IMR-90 (cell line): ENCODE results near the gene DDX10. TPM values are rescaled to one million over a fixed set of nuclear protein-coding genes. Genes with fewer than 3 reads are reported as not detected.

Source experiments
- ATAC-seq: fragments of 200-7000 bp; cut with Tn5 transposase; 2 replicates; pipeline ENCODE4 v1.9.1; 2020; ENCODE audit warnings: low read depth, mild to moderate bottlenecking, moderate library complexity
- BruUV-seq: library from RNA; stranded (reverse); fragments of 400-500 nt; replicated peaks from 2 replicates; lab custom pipeline; 2021; lab: Mats Ljungman, UMichigan
- CTCF ChIA-PET: fragments of 300-600 bp; formaldehyde crosslinking; extraction: SDS; loops from one replicate; lab custom pipeline; 2021; ENCODE audit warnings: antibody characterized with exemption; lab: Yijun Ruan, JAX
- POLR2A ChIA-PET: fragments of 300-600 bp; sonication (Branson Sonifier 250); formaldehyde crosslinking; loops from one replicate; lab custom pipeline; 2022; ENCODE audit warnings: antibody characterized with exemption; ENCODE audit not compliant: unreplicated experiment; lab: Charles Lee
- DNase-seq: peaks from one replicate; pipeline ENCODE4 v3.0.0; 2013
- H2AFZ ChIP-seq: replicated peaks from 2 replicates; pipeline ENCODE3; 2013; ENCODE audit warnings: low read length, mild to moderate bottlenecking; ENCODE audit not compliant: poor library complexity
- H2AK5ac ChIP-seq: 2 replicates; pipeline ENCODE4 v1.6.1; 2013; ENCODE audit warnings: low read depth, low read length, inconsistent platforms
- H2AK9ac ChIP-seq: replicated peaks from 2 replicates; pipeline ENCODE3; 2013; ENCODE audit warnings: mild to moderate bottlenecking, low read depth, low read length, moderate library complexity; ENCODE audit not compliant: poor library complexity
- H2BK120ac ChIP-seq: 2 replicates; pipeline ENCODE4 v1.6.1; 2013; ENCODE audit warnings: low read depth, low read length, inconsistent platforms
- H2BK15ac ChIP-seq: 3 replicates; pipeline ENCODE4 v1.6.1; 2013; ENCODE audit warnings: low read depth, low read length, inconsistent platforms
- H2BK20ac ChIP-seq: 2 replicates; pipeline ENCODE4 v1.6.1; 2013; ENCODE audit warnings: low read depth, mild to moderate bottlenecking, inconsistent platforms, low read length, moderate library complexity
- H2BK5ac ChIP-seq: 2 replicates; pipeline ENCODE4 v1.6.1; 2013; ENCODE audit warnings: mild to moderate bottlenecking, low read depth, low read length, inconsistent platforms; ENCODE audit not compliant: poor library complexity, severe bottlenecking
- H3K14ac ChIP-seq: replicated peaks from 2 replicates; pipeline ENCODE4 v1.6.1; 2013; ENCODE audit warnings: low read depth, low read length, inconsistent platforms
- H3K18ac ChIP-seq: 2 replicates; pipeline ENCODE4 v1.6.1; 2013; ENCODE audit warnings: low read depth, low read length, control low read depth
- H3K23ac ChIP-seq: 2 replicates; pipeline ENCODE4 v1.6.1; 2013; ENCODE audit warnings: low read depth, low read length, inconsistent platforms
- H3K27ac ChIP-seq: 2 replicates; pipeline ENCODE4 v1.5.1; 2013; ENCODE audit warnings: mild to moderate bottlenecking, control low read depth, low read length; ENCODE audit not compliant: insufficient read depth
- H3K27me3 ChIP-seq: 2 replicates; pipeline ENCODE4 v1.6.1; 2013; ENCODE audit warnings: low read length; ENCODE audit not compliant: control insufficient read depth, insufficient read depth
- H3K36me3 ChIP-seq: 2 replicates; pipeline ENCODE4 v1.6.1; 2013; ENCODE audit warnings: low read length, mixed read lengths; ENCODE audit not compliant: control insufficient read depth, insufficient read depth
- H3K4ac ChIP-seq: 2 replicates; pipeline ENCODE4 v1.6.1; 2013; ENCODE audit warnings: low read depth, low read length, inconsistent platforms
- H3K4me1 ChIP-seq: 2 replicates; pipeline ENCODE4 v1.6.1; 2013; ENCODE audit warnings: low read length, mixed read lengths; ENCODE audit not compliant: control insufficient read depth, insufficient read depth
- H3K4me2 ChIP-seq: 2 replicates; pipeline ENCODE4 v1.6.1; 2013; ENCODE audit warnings: low read depth, mild to moderate bottlenecking, control low read depth, low read length, moderate library complexity
- H3K4me3 ChIP-seq: 2 replicates; pipeline ENCODE4 v1.5.1; 2013; ENCODE audit warnings: low read depth, mild to moderate bottlenecking, control low read depth, low read length, moderate library complexity; ENCODE audit not compliant: insufficient read depth
- H3K56ac ChIP-seq: 2 replicates; pipeline ENCODE4 v1.6.1; 2013; ENCODE audit warnings: low read length, inconsistent platforms; ENCODE audit not compliant: insufficient read depth; ENCODE audit errors: extremely low read depth
- H3K79me1 ChIP-seq, 2 experiments: 2 replicates each; pipeline ENCODE4 v1.6.1; 2013; ENCODE audit warnings: low read length in 2 of 2, inconsistent platforms in 1 of 2, low read depth in 1 of 2
- H3K9ac ChIP-seq: 2 replicates; pipeline ENCODE4 v1.6.1; 2013; ENCODE audit warnings: low read depth, low read length, control low read depth
- H3K9me1 ChIP-seq: 2 replicates; pipeline ENCODE4 v1.6.1; 2013; ENCODE audit warnings: low read length, inconsistent platforms; ENCODE audit not compliant: insufficient read depth
- H3K9me3 ChIP-seq: 2 replicates; pipeline ENCODE4 v1.6.1; 2013; ENCODE audit warnings: low read length; ENCODE audit not compliant: control insufficient read depth, insufficient read depth
- H4K20me1 ChIP-seq: 2 replicates; pipeline ENCODE4 v1.6.1; 2013; ENCODE audit warnings: low read length, inconsistent platforms; ENCODE audit not compliant: insufficient read depth
- H4K5ac ChIP-seq: 2 replicates; pipeline ENCODE4 v1.6.1; 2013; ENCODE audit warnings: mild to moderate bottlenecking, low read depth, low read length, control low read depth
- H4K8ac ChIP-seq, 2 experiments: 2 replicates each; pipeline ENCODE4 v1.6.1; 2013; ENCODE audit warnings: low read depth in 2 of 2, low read length in 2 of 2, control low read depth in 1 of 2, inconsistent platforms in 1 of 2
- H4K91ac ChIP-seq: 2 replicates; pipeline ENCODE4 v1.6.1; 2013; ENCODE audit warnings: low read depth, low read length, inconsistent platforms; ENCODE audit not compliant: insufficient read depth
- CEBPB ChIP-seq: IDR thresholded peaks from 2 replicates; pipeline ENCODE4 v1.6.1; 2012; ENCODE audit warnings: low read depth, low read length, improper control_type of control experiment
- CHD1 ChIP-seq: IDR thresholded peaks from 2 replicates; pipeline ENCODE4 v1.6.1; 2012; ENCODE audit warnings: low read depth, low read length, improper control_type of control experiment
- MAFK ChIP-seq: IDR thresholded peaks from 2 replicates; pipeline ENCODE4 v1.6.1; 2012; ENCODE audit warnings: low read depth, low read length, improper control_type of control experiment
- MAZ ChIP-seq: IDR thresholded peaks from 2 replicates; pipeline ENCODE4 v1.6.1; 2012; ENCODE audit warnings: low read depth, mild to moderate bottlenecking, low read length, improper control_type of control experiment, moderate library complexity, borderline replicate concordance
- MXI1 ChIP-seq: IDR thresholded peaks from 2 replicates; pipeline ENCODE4 v1.6.1; 2012; ENCODE audit warnings: low read depth, mild to moderate bottlenecking, low read length, moderate library complexity, borderline replicate concordance
- NFE2L2 ChIP-seq: fragments of 150-350 bp; IDR thresholded peaks from 2 replicates; pipeline ENCODE4 v1.6.1; 2016; ENCODE audit warnings: low read depth, mild to moderate bottlenecking, low read length
- POLR2A ChIP-seq: IDR thresholded peaks from 2 replicates; pipeline ENCODE4 v1.6.1; 2012; ENCODE audit warnings: mild to moderate bottlenecking, low read depth, low read length
- RAD21 ChIP-seq: IDR thresholded peaks from 2 replicates; pipeline ENCODE4 v1.6.1; 2012; ENCODE audit warnings: low read length, improper control_type of control experiment
- RCOR1 ChIP-seq: IDR thresholded peaks from 2 replicates; pipeline ENCODE4 v1.6.1; 2012; ENCODE audit warnings: mild to moderate bottlenecking, low read length, improper control_type of control experiment; ENCODE audit not compliant: insufficient replicate concordance
- RFX5 ChIP-seq: IDR thresholded peaks from 2 replicates; pipeline ENCODE4 v1.8.0; 2012; ENCODE audit warnings: low read depth, mild to moderate bottlenecking, low read length, moderate library complexity
- WGBS, 2 experiments: methylation state at CpG; one replicate each; pipeline versions ENCODE4 v1.1.5 to v1.1.7; 2013; ENCODE audit warnings: missing lambda C conversion rate in 2 of 2; ENCODE audit not compliant: insufficient read length in 1 of 2; ENCODE audit errors: extremely low coverage in 2 of 2; 5-methylcytosine and 5-hydroxymethylcytosine counted together
- dilution Hi-C: fragments of 300-500 bp; cut with HindIII; formaldehyde crosslinking; loops from one replicate; pipeline ENCODE4 v1.14.3; 2018; ENCODE audit warnings: low sequenced_read_pairs; ENCODE audit not compliant: unreplicated experiment
- in situ Hi-C: fragments of 300-500 bp; cut with MboI; formaldehyde crosslinking; loops from 3 replicates; pipeline ENCODE4 v1.14.3; 2019; ENCODE audit warnings: low sequenced_read_pairs, inconsistent platforms, mixed read lengths
- intact Hi-C: fragments of 100-400 bp; cut with micrococcal nuclease; formaldehyde crosslinking; loops from 2 replicates; pipeline ENCODE4 v1.10.0; 2022
- polyA plus RNA-seq, 3 experiments: library from polyadenylated mRNA; depleted of rRNA; stranded (reverse); fragments of >200 nt; gene quantifications; 2 replicates each; pipeline ENCODE4 v1.2.3, GENCODE V29; 2012; ENCODE audit warnings: low replicate concordance in 1 of 3
- total RNA-seq: library from RNA; depleted of rRNA; stranded (reverse); fragments of >200 nt; gene quantifications from 2 replicates; pipeline ENCODE4 v1.2.3, GENCODE V29; 2012
- TF ChIP-seq, protein P1 (sequence below): fragments of 150-350 bp; IDR thresholded peaks from 2 replicates; pipeline ENCODE4 v1.6.1; 2016; ENCODE audit warnings: low read depth, mild to moderate bottlenecking, low read length, moderate library complexity, borderline replicate concordance
- TF ChIP-seq, protein P2 (sequence below): fragments of 150-350 bp; IDR thresholded peaks from 2 replicates; pipeline ENCODE4 v1.6.1; 2017; ENCODE audit warnings: mild to moderate bottlenecking, antibody characterized with exemption, low read length, low read depth

The DDX10 gene
- total and polyA plus RNA-seq, 2 of the 4 experiments (the other 2 are of a cell fraction): 20.0 to 31.9 TPM

DNA sequence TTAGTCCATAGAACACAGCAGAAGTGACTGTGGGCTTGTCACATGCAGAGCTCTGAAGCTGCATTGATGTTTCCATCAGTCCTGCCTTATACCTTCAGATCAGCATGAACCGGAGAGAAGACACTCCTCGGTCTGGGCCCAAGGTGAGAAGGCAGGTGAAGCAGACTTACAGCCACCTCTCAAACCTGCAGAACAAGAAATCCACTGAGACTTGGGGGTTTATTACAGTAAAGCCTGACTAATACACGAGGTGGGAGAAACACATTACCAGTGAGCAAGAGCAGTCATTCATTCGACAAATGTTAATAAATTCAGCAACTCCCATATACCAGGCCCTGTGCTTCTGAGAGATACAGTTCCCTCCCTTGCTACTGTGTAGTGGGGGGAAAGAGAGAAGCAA is 279.0 kb downstream of the DDX10 start:
- Histone ChIP-seq H3K9me1 (peaks cover 11% of the 10 kb centered on the region; the same call in 1 of the 2 replicates), H3K4me1 (no peaks in the 10 kb centered on the region; the same call in 1 of the 2 replicates), H3K9me3 (no peaks in the 10 kb centered on the region), H3K18ac (no peak overlapping the region), H3K27ac (no peak overlapping the region), H4K5ac (no peak overlapping the region), H3K4me3 (no peak overlapping the region), H2AK9ac (no peak overlapping the region), H3K27me3 (no peaks in the 10 kb centered on the region), H3K9ac (no peak overlapping the region), H3K36me3 (peaks cover 12% of the 10 kb centered on the region), H3K56ac (no peak overlapping the region), H4K20me1 (no peaks in the 10 kb centered on the region), H3K23ac (no peak overlapping the region), H2AK5ac (no peak overlapping the region), H3K4ac (no peak overlapping the region), H3K79me1 (peaks cover 3% of the 10 kb centered on the region in 2 experiments; a peak in 2 of 4 replicates), H2AFZ (no peak overlapping the region), H4K8ac (no peak overlapping the region), H2BK120ac (no peak overlapping the region), H4K91ac (no peak overlapping the region), H2BK5ac (no peak overlapping the region), H2BK20ac (no peak overlapping the region), H3K4me2 (no peak overlapping the region), H3K14ac (no peak overlapping the region), H2BK15ac (no peak overlapping the region)
- no peak for DNase-seq
- dilution Hi-C loops: no loop called here
- WGBS, 2 experiments: no CpG with 5 or more reads among the region's 4 CpGs
- BruUV-seq: no TSS peak
- in situ Hi-C loops: no loop called here
- ATAC-seq: no peak
- ChIA-PET POLR2A (no interaction called here), CTCF (interaction anchor here (0.9 kb wide), 1 partner anchor 29 kb away, joined by 3 read pairs; no protein-coding TSS in a partner anchor)
- TF ChIP-seq MXI1: no peak
- TF ChIP-seq, protein P1, sequence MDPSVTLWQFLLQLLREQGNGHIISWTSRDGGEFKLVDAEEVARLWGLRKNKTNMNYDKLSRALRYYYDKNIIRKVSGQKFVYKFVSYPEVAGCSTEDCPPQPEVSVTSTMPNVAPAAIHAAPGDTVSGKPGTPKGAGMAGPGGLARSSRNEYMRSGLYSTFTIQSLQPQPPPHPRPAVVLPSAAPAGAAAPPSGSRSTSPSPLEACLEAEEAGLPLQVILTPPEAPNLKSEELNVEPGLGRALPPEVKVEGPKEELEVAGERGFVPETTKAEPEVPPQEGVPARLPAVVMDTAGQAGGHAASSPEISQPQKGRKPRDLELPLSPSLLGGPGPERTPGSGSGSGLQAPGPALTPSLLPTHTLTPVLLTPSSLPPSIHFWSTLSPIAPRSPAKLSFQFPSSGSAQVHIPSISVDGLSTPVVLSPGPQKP: no peak
- TF ChIP-seq MAZ: no peak
- no peak for TF ChIP-seq RAD21
- TF ChIP-seq, protein P2, sequence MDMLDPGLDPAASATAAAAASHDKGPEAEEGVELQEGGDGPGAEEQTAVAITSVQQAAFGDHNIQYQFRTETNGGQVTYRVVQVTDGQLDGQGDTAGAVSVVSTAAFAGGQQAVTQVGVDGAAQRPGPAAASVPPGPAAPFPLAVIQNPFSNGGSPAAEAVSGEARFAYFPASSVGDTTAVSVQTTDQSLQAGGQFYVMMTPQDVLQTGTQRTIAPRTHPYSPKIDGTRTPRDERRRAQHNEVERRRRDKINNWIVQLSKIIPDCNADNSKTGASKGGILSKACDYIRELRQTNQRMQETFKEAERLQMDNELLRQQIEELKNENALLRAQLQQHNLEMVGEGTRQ: no peak
- TF ChIP-seq RCOR1: no peak
- TF ChIP-seq POLR2A: no peak
- TF ChIP-seq MAFK: no peak
- no peak for TF ChIP-seq CHD1
- no peak for TF ChIP-seq RFX5
- no peak for TF ChIP-seq CEBPB
- no peak for TF ChIP-seq NFE2L2
- intact Hi-C loops: no loop called here
